GM18508 (cell line): ENCODE results near the gene GCN1.
"Not testable (repeated sequence)": the region's sequence is repeated elsewhere in the genome, so short reads cannot be mapped to it uniquely, and the experiment has no call there.

Experiments
- ATAC-seq: cut with Tn5 transposase; IDR thresholded peaks from one replicate; pipeline ENCODE4 v1.9.1; 2021; ENCODE audit warnings: moderate number of reproducible peaks; ENCODE audit not compliant: insufficient read depth, unreplicated experiment

GCN1 gene

GRCh38 chr12:120215357-120215735, 20.8 kb upstream of the GCN1 start:
- ATAC-seq: no peak

GRCh38 chr12:120214626-120215356, 20.3 kb upstream of the GCN1 start:
- ATAC-seq: no peak

GRCh38 chr12:120213758-120214157, 19.2 kb upstream of the GCN1 start:
- no peak for ATAC-seq

- ATAC-seq: not testable (repeated sequence)
Measured at GRCh38 chr12:120213182-120213581, 18.7 kb upstream of the GCN1 start.

- no peak for ATAC-seq
Measured at GRCh38 chr12:120212301-120212700, 17.8 kb upstream of the GCN1 start.

GRCh38 chr12:120211904-120212283, 17.4 kb upstream of the GCN1 start:
- ATAC-seq: no peak

- no peak for ATAC-seq
Measured at GRCh38 chr12:120211243-120211903, 16.9 kb upstream of the GCN1 start.

- ATAC-seq: no peak
Measured at GRCh38 chr12:120209851-120210250, 15.3 kb upstream of the GCN1 start.

- no peak for ATAC-seq
Measured at GRCh38 chr12:120207227-120207626, 12.7 kb upstream of the GCN1 start.

GRCh38 chr12:120206781-120207180, 12.3 kb upstream of the GCN1 start:
- ATAC-seq: not testable (repeated sequence)

GRCh38 chr12:120206228-120206627, 11.7 kb upstream of the GCN1 start:
- no peak for ATAC-seq

GRCh38 chr12:120204171-120204570, 9.7 kb upstream of the GCN1 start:
- ATAC-seq: no peak

GRCh38 chr12:120200364-120200800, 5.9 kb upstream of the GCN1 start:
- ATAC-seq: no peak

- no peak for ATAC-seq
Measured at GRCh38 chr12:120199595-120200306, 5.2 kb upstream of the GCN1 start.

GRCh38 chr12:120199025-120199424, 4.5 kb upstream of the GCN1 start:
- ATAC-seq: no peak

GRCh38 chr12:120197542-120197887, 3.0 kb upstream of the GCN1 start:
- no peak for ATAC-seq

- not testable (repeated sequence) for ATAC-seq
Measured at GRCh38 chr12:120196817-120197541, 2.5 kb upstream of the GCN1 start.

- ATAC-seq: no peak
Measured at GRCh38 chr12:120196363-120196762, 1.8 kb upstream of the GCN1 start.

- no peak for ATAC-seq
Measured at GRCh38 chr12:120194226-120194533, 335 bp downstream of the GCN1 start.

- ATAC-seq: not testable (repeated sequence)
Measured at GRCh38 chr12:120193286-120193685, 1.2 kb downstream of the GCN1 start.

GRCh38 chr12:120190985-120191480, 3.5 kb downstream of the GCN1 start:
- no peak for ATAC-seq
